KMS-11 (cell line): ENCODE measurements around the gene P4HA3.

Experiments
- H2AFZ ChIP-seq: fragments of 200-600 bp; sonication (generic); 2 replicates; pipeline ENCODE4 v1.6.1; 2016; ENCODE audit warnings: antibody characterized with exemption, mixed run types, low read depth
- H3K27ac ChIP-seq: fragments of 200-600 bp; sonication (generic); 2 replicates; pipeline ENCODE4 v1.6.1; 2016; ENCODE audit warnings: mild to moderate bottlenecking, mixed run types
- H3K27me3 ChIP-seq: fragments of 200-600 bp; sonication (generic); 2 replicates; pipeline ENCODE4 v1.6.1; 2017; ENCODE audit warnings: mild to moderate bottlenecking, low read depth, mixed run types, moderate library complexity; ENCODE audit not compliant: insufficient read depth
- H3K36me3 ChIP-seq: fragments of 200-600 bp; sonication (generic); 2 replicates; pipeline ENCODE4 v1.6.1; 2017; ENCODE audit warnings: mild to moderate bottlenecking, mixed run types; ENCODE audit not compliant: insufficient read depth
- H3K4me1 ChIP-seq: fragments of 200-600 bp; sonication (generic); 2 replicates; pipeline ENCODE4 v1.6.1; 2016; ENCODE audit warnings: mild to moderate bottlenecking, low read depth, mixed run types; ENCODE audit not compliant: poor library complexity, severe bottlenecking
- H3K4me2 ChIP-seq: fragments of 200-600 bp; sonication (generic); 2 replicates; pipeline ENCODE4 v1.7.0; 2016; ENCODE audit warnings: mild to moderate bottlenecking, mixed run types
- H3K4me3 ChIP-seq: fragments of 200-600 bp; sonication (generic); IDR thresholded peaks from 2 replicates; pipeline ENCODE4 v1.6.1; 2017; ENCODE audit warnings: low read depth, low read length, mixed read lengths; ENCODE audit not compliant: insufficient read depth
- H3K79me2 ChIP-seq: fragments of 200-600 bp; sonication (generic); 2 replicates; pipeline ENCODE4 v1.6.1; 2016; ENCODE audit warnings: low read depth, mixed run types; ENCODE audit not compliant: insufficient read depth
- H3K9ac ChIP-seq: fragments of 200-600 bp; sonication (generic); 2 replicates; pipeline ENCODE4 v1.6.1; 2016; ENCODE audit warnings: mild to moderate bottlenecking, mixed run types
- H4K20me1 ChIP-seq: fragments of 200-600 bp; sonication (generic); 2 replicates; pipeline ENCODE4 v1.6.1; 2016; ENCODE audit warnings: mild to moderate bottlenecking, mixed run types; ENCODE audit not compliant: insufficient read depth
- TF ChIP-seq, protein P1 (sequence below): fragments of 200-600 bp; sonication (generic); conservative IDR thresholded peaks from 2 replicates; pipeline ENCODE4 v1.6.1; 2017; ENCODE audit warnings: low read depth, mild to moderate bottlenecking, antibody characterized with exemption, low read length, moderate library complexity, mixed read lengths

P4HA3 gene

DNA sequence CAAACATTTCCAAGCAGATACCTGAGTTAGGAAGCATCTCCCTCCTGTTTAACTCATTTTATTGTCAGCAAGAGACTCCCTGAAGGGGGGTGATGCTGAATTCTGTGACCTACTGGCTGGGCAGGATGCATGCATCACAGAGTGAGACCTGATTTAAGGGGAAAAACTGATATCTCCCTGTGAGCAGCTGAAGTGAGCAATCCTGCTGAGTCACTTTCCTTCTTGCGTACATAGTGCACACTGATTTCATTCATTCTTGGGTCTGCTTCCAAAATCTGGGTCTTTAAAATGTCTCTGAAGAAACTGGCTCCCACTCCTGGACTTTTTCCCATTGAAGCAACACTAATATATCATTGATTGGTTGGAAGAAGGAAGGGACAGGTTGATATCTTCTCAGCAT, 23.3 kb downstream of the P4HA3 start:
- Histone ChIP-seq H3K36me3 (no peaks in the 10 kb centered on the region), H3K4me3 (no peak overlapping the region), H3K27me3 (no peaks in the 10 kb centered on the region), H3K27ac (no peak overlapping the region), H2AFZ (no peak overlapping the region), H3K9ac (no peak overlapping the region), H3K4me1 (no peaks in the 10 kb centered on the region), H4K20me1 (no peaks in the 10 kb centered on the region), H3K4me2 (no peak overlapping the region), H3K79me2 (no peaks in the 10 kb centered on the region)
- TF ChIP-seq, protein P1, sequence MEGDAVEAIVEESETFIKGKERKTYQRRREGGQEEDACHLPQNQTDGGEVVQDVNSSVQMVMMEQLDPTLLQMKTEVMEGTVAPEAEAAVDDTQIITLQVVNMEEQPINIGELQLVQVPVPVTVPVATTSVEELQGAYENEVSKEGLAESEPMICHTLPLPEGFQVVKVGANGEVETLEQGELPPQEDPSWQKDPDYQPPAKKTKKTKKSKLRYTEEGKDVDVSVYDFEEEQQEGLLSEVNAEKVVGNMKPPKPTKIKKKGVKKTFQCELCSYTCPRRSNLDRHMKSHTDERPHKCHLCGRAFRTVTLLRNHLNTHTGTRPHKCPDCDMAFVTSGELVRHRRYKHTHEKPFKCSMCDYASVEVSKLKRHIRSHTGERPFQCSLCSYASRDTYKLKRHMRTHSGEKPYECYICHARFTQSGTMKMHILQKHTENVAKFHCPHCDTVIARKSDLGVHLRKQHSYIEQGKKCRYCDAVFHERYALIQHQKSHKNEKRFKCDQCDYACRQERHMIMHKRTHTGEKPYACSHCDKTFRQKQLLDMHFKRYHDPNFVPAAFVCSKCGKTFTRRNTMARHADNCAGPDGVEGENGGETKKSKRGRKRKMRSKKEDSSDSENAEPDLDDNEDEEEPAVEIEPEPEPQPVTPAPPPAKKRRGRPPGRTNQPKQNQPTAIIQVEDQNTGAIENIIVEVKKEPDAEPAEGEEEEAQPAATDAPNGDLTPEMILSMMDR, result no peak

DNA sequence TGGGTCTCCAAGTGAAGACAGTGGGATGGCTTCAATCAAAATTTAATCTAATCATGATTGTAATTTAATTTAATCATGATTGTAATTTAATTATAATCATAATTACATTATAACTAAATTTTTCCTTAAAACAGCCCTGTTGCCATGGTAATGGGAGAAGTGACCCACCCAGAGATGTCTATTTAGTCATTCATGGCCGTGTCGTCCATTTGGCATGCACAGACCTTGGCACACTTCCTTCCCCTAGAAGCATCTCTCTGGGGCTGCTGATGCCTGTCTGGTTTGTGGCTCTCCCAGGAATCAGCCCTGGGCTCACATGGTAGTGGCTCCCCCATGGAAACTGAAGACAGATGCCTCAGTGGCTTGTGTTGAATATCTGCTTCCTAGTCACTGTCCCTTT, 27.0 kb downstream of the P4HA3 start:
- Histone ChIP-seq H4K20me1 (no peaks in the 10 kb centered on the region), H2AFZ (no peak overlapping the region), H3K27ac (no peak overlapping the region), H3K9ac (no peak overlapping the region), H3K4me1 (no peaks in the 10 kb centered on the region), H3K27me3 (no peaks in the 10 kb centered on the region), H3K4me2 (no peak overlapping the region), H3K79me2 (no peaks in the 10 kb centered on the region), H3K36me3 (no peaks in the 10 kb centered on the region), H3K4me3 (no peak overlapping the region)
- TF ChIP-seq, protein P1, result no peak

DNA sequence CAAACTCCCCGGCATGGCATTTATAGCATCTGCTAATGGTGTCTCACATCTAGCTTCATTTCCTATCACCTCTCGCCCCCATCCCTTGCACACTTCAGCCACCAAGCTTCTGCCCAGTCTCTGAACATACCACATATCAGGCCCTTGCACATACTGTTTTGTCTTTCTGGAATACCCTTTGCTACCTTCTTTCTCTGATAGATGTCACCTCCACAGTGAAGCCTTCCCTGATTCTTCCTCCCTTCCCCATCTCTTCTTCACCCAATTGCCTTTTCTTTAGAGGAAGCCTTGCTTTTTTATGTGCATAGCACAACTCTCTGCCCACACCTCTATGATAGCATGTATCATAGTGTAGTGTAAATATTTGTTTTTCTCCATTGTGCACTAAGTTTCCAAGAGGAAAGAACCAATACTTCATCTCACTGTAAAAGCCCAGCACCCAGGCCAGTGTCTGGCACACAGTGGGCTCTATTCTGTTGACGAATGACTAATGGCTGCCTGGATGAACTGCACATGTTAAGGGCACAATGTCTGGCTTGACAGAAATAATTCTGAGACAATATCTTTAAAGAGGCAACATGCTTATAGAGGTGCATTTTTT, 27.8 kb downstream of the P4HA3 start:
- no peaks in the 10 kb centered on the region for H3K36me3 ChIP-seq
- H3K79me2 ChIP-seq, result no peaks in the 10 kb centered on the region
- no peak overlapping the region for H3K4me3 ChIP-seq
- no peak overlapping the region for H3K4me2 ChIP-seq
- TF ChIP-seq, protein P1, result no peak
- no peaks in the 10 kb centered on the region for H4K20me1 ChIP-seq
- no peak overlapping the region for H2AFZ ChIP-seq
- no peaks in the 10 kb centered on the region for H3K27me3 ChIP-seq
- no peak overlapping the region for H3K9ac ChIP-seq
- no peaks in the 10 kb centered on the region for H3K4me1 ChIP-seq
- H3K27ac ChIP-seq, result no peak overlapping the region

DNA sequence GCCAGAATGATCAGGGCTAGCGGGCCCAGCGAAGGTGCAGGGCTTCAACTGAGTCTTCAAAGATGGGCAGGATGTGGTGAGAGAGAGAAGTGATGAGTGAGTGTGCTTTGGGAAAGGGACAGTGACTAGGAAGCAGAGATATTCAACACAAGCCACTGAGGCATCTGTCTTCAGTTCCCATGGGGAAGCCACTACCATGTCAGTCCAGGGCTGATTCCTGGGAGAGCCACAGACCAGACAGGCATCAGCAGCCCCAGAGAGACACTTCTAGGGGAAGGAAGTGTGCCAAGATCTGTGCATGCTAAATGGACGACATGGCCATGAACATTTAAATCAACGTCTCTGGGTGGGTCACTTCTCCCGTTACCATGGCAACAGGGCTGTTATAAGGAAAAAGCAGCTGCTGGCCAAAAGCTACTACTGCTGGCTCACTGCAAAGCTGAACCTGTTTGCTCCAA, 28.5 kb downstream of the P4HA3 start:
- Histone ChIP-seq H3K27ac (no peak overlapping the region), H3K4me2 (no peak overlapping the region), H4K20me1 (no peaks in the 10 kb centered on the region), H3K4me3 (no peak overlapping the region), H3K9ac (no peak overlapping the region), H2AFZ (no peak overlapping the region), H3K27me3 (no peaks in the 10 kb centered on the region), H3K4me1 (no peaks in the 10 kb centered on the region), H3K36me3 (no peaks in the 10 kb centered on the region), H3K79me2 (no peaks in the 10 kb centered on the region)
- TF ChIP-seq, protein P1, result no peak
